Caco-2 (cell line): ENCODE data around the gene PLIN5. TPM values are rescaled to one million over a fixed set of nuclear protein-coding genes. Genes with fewer than 3 reads are reported as not detected.

Experiments
- BruUV-seq: library from RNA; stranded (reverse); fragments of 400-500 nt; replicated peaks from 2 replicates; lab custom pipeline; 2021; lab: Mats Ljungman, UMichigan
- CTCF ChIA-PET: fragments of 300-600 bp; sonication (Branson Sonifier 250); formaldehyde crosslinking; loops from one replicate; lab custom pipeline; 2022; ENCODE audit warnings: antibody characterized with exemption; lab: Charles Lee
- POLR2A ChIA-PET: fragments of 300-600 bp; sonication (Branson Sonifier 250); formaldehyde crosslinking; loops from one replicate; lab custom pipeline; 2022; ENCODE audit warnings: antibody characterized with exemption; lab: Charles Lee
- DNase-seq, 2 experiments: peaks; one replicate each; pipeline versions ENCODE4 v3.0.0 to v3.0.0-alpha.2; 2020 to 2022
- H3K27me3 ChIP-seq: replicated peaks from 2 replicates; pipeline ENCODE4 v1.6.0; 2011; ENCODE audit warnings: low read length; ENCODE audit not compliant: control insufficient read depth, insufficient read depth
- H3K36me3 ChIP-seq: 2 replicates; pipeline ENCODE4 v1.5.1; 2011; ENCODE audit warnings: low read length; ENCODE audit not compliant: control insufficient read depth, insufficient read depth
- H3K4me1 ChIP-seq: fragments of 250-450 bp; sonication (Bioruptor Pico); 2 replicates; pipeline ENCODE4 v1.5.1; 2020; ENCODE audit warnings: mild to moderate bottlenecking
- H3K4me3 ChIP-seq: 2 replicates; pipeline ENCODE4 v1.5.1; 2011; ENCODE audit warnings: low read depth, mild to moderate bottlenecking, control low read depth, low read length
- H3K9me3 ChIP-seq: fragments of 250-450 bp; sonication (Bioruptor Pico); 2 replicates; pipeline ENCODE4 v1.5.1; 2020; ENCODE audit warnings: mild to moderate bottlenecking, moderate library complexity
- H3K27ac Mint-ChIP-seq: one replicate; pipeline ENCODE4 v1.8.0; 2022; ENCODE audit warnings: mixed read lengths; ENCODE audit not compliant: unreplicated experiment
- H3K27me3 Mint-ChIP-seq: one replicate; pipeline ENCODE4 v1.8.0; 2022; ENCODE audit warnings: mixed read lengths; ENCODE audit not compliant: insufficient read depth, unreplicated experiment
- H3K36me3 Mint-ChIP-seq: one replicate; pipeline ENCODE4 v1.8.0; 2022; ENCODE audit warnings: mild to moderate bottlenecking, mixed read lengths; ENCODE audit not compliant: insufficient read depth, unreplicated experiment
- H3K4me1 Mint-ChIP-seq: one replicate; pipeline ENCODE4 v1.8.0; 2022; ENCODE audit warnings: low read depth, mixed read lengths; ENCODE audit not compliant: unreplicated experiment
- H3K4me3 Mint-ChIP-seq: one replicate; pipeline ENCODE4 v1.8.0; 2022; ENCODE audit warnings: mild to moderate bottlenecking, moderate library complexity, mixed read lengths; ENCODE audit not compliant: unreplicated experiment
- H3K9me3 Mint-ChIP-seq: one replicate; pipeline ENCODE4 v1.8.0; 2022; ENCODE audit warnings: mixed read lengths; ENCODE audit not compliant: unreplicated experiment
- CTCF ChIP-seq, 2 experiments: fragments of 200-600 bp in 1 of 2; IDR thresholded peaks; 1 replicate in 1 of 2; 2 replicates in 1 of 2; pipeline versions ENCODE4 v1.5.1 to v1.8.0; 2011 to 2022; ENCODE audit warnings: antibody characterized with exemption in 1 of 2, control low read depth in 1 of 2, inconsistent platforms in 1 of 2, low read depth in 1 of 2, low read length in 1 of 2, mild to moderate bottlenecking in 1 of 2, moderate library complexity in 1 of 2; ENCODE audit not compliant: insufficient read depth in 1 of 2, severe bottlenecking in 1 of 2, unreplicated experiment in 1 of 2
- intact Hi-C: fragments of 100-400 bp; cut with micrococcal nuclease; formaldehyde crosslinking; loops from one replicate; pipeline ENCODE4 v1.10.0; 2022; ENCODE audit not compliant: unreplicated experiment
- total RNA-seq: library from RNA; stranded (reverse); gene quantifications from 2 replicates; pipeline ENCODE4 v1.2.3, GENCODE V29; 2022

PLIN5 gene
- total RNA-seq, 1 experiment from 2014 or later: 0.73 TPM

GRCh38 chr19:4524808-4525562 lies 10.0 kb downstream of the PLIN5 start:
- no peaks in the 10 kb centered on the region for H3K27me3 ChIP-seq
- H3K36me3 Mint-ChIP-seq: no peaks in the 10 kb centered on the region
- H3K4me3 Mint-ChIP-seq: no peak overlapping the region
- H3K9me3 ChIP-seq: no peaks in the 10 kb centered on the region
- ChIA-PET CTCF (interaction anchor here (0.5 to 1.1 kb wide), 7 partner anchors 10 to 1211 kb away, joined by 3 to 9 read pairs (median 4); partner anchors contain the start of genes LRG1 and PLIN5), POLR2A (interaction anchor here (0.5 kb wide), 1 partner anchor 44 kb away, joined by 4 read pairs; no protein-coding TSS in a partner anchor)
- no TSS peak for BruUV-seq
- no peaks in the 10 kb centered on the region for H3K9me3 Mint-ChIP-seq
- H3K36me3 ChIP-seq: no peaks in the 10 kb centered on the region
- DNase-seq: peak; percentile 66 to 71
- peaks cover 14% of the 10 kb centered on the region for H3K4me1 Mint-ChIP-seq
- no peaks in the 10 kb centered on the region for H3K27me3 Mint-ChIP-seq
- TF ChIP-seq CTCF (IDR thresholded peaks at IDR 0.05; ENCODE audit: insufficient read depth in 1 of 2, low read depth in 1 of 2, low read length in 1 of 2, severe bottlenecking in 1 of 2, unreplicated experiment in 1 of 2): peak; percentile 63 to 76
- no peak overlapping the region for H3K4me3 ChIP-seq
- H3K4me1 ChIP-seq: peaks cover 16% of the 10 kb centered on the region
- intact Hi-C loops: no loop called here
- H3K27ac Mint-ChIP-seq: no peak overlapping the region

- H3K27ac Mint-ChIP-seq: no peak overlapping the region
- TF ChIP-seq CTCF (IDR thresholded peaks at IDR 0.05; ENCODE audit: insufficient read depth in 1 of 2, low read depth in 1 of 2, low read length in 1 of 2, severe bottlenecking in 1 of 2, unreplicated experiment in 1 of 2): peak; percentile 39 to 60
- peak in 1 of 2 experiments; percentile 53 for DNase-seq
- Histone ChIP-seq H3K36me3 (no peaks in the 10 kb centered on the region), H3K4me3 (no peak overlapping the region), H3K9me3 (no peaks in the 10 kb centered on the region), H3K27me3 (no peaks in the 10 kb centered on the region), H3K4me1 (peaks cover 16% of the 10 kb centered on the region)
- no peaks in the 10 kb centered on the region for H3K27me3 Mint-ChIP-seq
- CTCF ChIA-PET: interaction anchor here (0.9 to 1.0 kb wide), 2 partner anchors 52 to 181 kb away, joined by 4 to 5 read pairs; no protein-coding TSS in a partner anchor
- intact Hi-C loops: no loop called here
- POLR2A ChIA-PET: no interaction called here
- no peaks in the 10 kb centered on the region for H3K9me3 Mint-ChIP-seq
- H3K36me3 Mint-ChIP-seq: no peaks in the 10 kb centered on the region
- BruUV-seq: no TSS peak
- no peak overlapping the region for H3K4me3 Mint-ChIP-seq
- peaks cover 14% of the 10 kb centered on the region for H3K4me1 Mint-ChIP-seq
Measured at GRCh38 chr19:4523306-4524110, 11.5 kb downstream of the PLIN5 start.

GRCh38 chr19:4522291-4523002 lies 12.6 kb downstream of the PLIN5 start:
- Mint-ChIP-seq H3K4me1 (peaks cover 14% of the 10 kb centered on the region), H3K9me3 (no peaks in the 10 kb centered on the region), H3K27me3 (no peaks in the 10 kb centered on the region), H3K4me3 (no peak overlapping the region), H3K36me3 (no peaks in the 10 kb centered on the region), H3K27ac (no peak overlapping the region)
- Histone ChIP-seq H3K36me3 (no peaks in the 10 kb centered on the region), H3K27me3 (no peaks in the 10 kb centered on the region), H3K4me3 (no peak overlapping the region), H3K4me1 (peaks cover 16% of the 10 kb centered on the region), H3K9me3 (no peaks in the 10 kb centered on the region)
- CTCF ChIA-PET: interaction anchor here (0.7 to 1.0 kb wide), 3 partner anchors 51 to 180 kb away, joined by 4 to 5 read pairs (median 4); no protein-coding TSS in a partner anchor
- no peak for DNase-seq
- POLR2A ChIA-PET: no interaction called here
- no peak for TF ChIP-seq CTCF (IDR thresholded peaks at IDR 0.05; ENCODE audit: insufficient read depth in 1 of 2, low read depth in 1 of 2, low read length in 1 of 2, severe bottlenecking in 1 of 2, unreplicated experiment in 1 of 2)
- intact Hi-C loops: no loop called here
- no TSS peak for BruUV-seq
